NB4 (cell line): ENCODE data around the gene ARID3B.

Experiments
- CTCF ChIP-seq: IDR thresholded peaks from one replicate; pipeline ENCODE4 v1.5.1; 2012; ENCODE audit warnings: low read depth, low read length
- MAX ChIP-seq: IDR thresholded peaks from 2 replicates; pipeline ENCODE4 v1.6.1; 2011; ENCODE audit warnings: low read depth, low read length
- MYC ChIP-seq: IDR thresholded peaks from 2 replicates; pipeline ENCODE4 v1.6.1; 2011; ENCODE audit warnings: low read depth, low read length
- POLR2A ChIP-seq: IDR thresholded peaks from 2 replicates; pipeline ENCODE4 v1.6.1; 2011; ENCODE audit warnings: mild to moderate bottlenecking; ENCODE audit not compliant: insufficient read length; ENCODE audit errors: extremely low read depth

GRCh38 chr15:74641151-74641550 is 100.1 kb downstream of the ARID3B start:
- TF ChIP-seq MAX: no peak
- no peak for TF ChIP-seq CTCF
- TF ChIP-seq POLR2A: no peak
- TF ChIP-seq MYC: no peak
